GM18498 (cell line): ENCODE results near the gene PRAMEF18.
"Not testable (repeated sequence)": the region's sequence is repeated elsewhere in the genome, so short reads cannot be mapped to it uniquely, and the experiment has no call there.

Experiments used
- ATAC-seq: cut with Tn5 transposase; IDR thresholded peaks from one replicate; pipeline ENCODE4 v1.9.1; 2021; ENCODE audit warnings: mild to moderate bottlenecking, moderate library complexity; ENCODE audit not compliant: unreplicated experiment

The PRAMEF18 gene

DNA sequence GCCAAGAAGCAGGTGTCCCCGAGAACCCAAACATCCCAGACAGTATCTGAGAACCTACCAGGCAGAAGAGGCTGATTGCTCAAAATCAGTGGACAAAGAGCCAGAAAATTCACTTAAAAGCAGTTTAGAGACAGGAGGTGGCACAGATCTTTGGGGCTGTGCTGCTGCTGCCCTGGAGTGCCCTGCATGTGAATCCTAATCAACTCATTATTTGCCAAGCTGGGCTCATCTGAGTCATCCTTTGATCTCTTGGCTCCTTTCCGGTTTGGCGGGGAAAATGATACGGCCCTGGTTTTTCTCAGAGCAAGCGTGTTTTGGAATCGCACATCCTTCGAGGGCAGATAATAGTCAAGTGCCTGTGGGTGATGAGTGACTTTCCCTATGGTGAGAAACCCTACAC is 9.3 kb downstream of the PRAMEF18 start:
- not testable (repeated sequence) for ATAC-seq

DNA sequence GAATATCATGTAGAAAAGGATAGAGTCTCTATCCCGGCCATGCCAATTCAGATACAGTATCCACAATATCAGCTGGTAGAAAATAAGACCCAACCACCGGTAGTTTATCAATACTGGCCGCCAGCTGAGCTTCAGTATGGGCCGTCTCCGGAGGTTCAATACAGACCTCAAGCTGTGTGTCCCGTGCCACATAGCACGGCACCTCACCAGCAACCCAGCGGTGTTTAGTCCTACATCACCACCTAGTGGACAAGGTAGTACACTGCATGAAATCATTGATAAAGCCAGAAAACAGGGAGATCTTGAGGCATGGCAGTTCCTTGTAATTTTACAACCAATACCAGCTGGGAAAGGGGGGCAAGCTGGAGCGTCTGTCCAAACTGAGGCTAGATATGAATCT is 17.2 kb downstream of the PRAMEF18 start:
- not testable (repeated sequence) for ATAC-seq

DNA sequence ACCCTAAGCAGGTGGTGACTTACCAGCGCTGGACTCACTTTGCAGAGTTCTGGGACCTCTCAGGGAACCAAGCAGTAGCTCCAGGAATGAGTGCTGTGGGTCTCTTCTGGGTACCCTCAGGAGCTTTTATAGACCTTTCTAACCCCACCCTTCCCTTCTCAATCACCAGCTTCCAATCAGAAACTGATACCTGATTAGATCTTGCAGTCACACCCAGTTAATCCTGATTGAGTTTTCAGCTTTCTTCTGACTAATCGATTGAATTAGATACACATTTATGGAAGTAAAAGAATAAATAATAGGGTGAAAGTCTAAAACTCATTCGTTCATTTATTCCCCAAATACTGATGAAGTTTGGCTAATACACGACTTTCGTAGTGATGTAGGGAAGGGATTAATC is 24.6 kb downstream of the PRAMEF18 start, which contains the start of gene PRAMEF13:
Gene PRAMEF13, minus strand, starts transcription at position 101 of the 400 bp plus-strand sequence. CDS start 1,820 bp downstream, outside the sequence.
- ATAC-seq = not testable (repeated sequence)
